ENCODE data around the gene RPL9. TPM values are rescaled to one million over a fixed set of nuclear protein-coding genes. Genes with fewer than 3 reads are reported as not detected.

Gene RPL9
- total and polyA plus RNA-seq, 8 donors, result 964 to 4,990 (median 2,844) TPM

- intact Hi-C loops (cut with DNase I; ENCODE audit: low total_unique reads), result no loop called here
- no peak for TF ChIP-seq POLR2A (IDR thresholded peaks at IDR 0.05)
- TF ChIP-seq POLR2AphosphoS5 (IDR thresholded peaks at IDR 0.05), result no peak
- TF ChIP-seq, protein P1, sequence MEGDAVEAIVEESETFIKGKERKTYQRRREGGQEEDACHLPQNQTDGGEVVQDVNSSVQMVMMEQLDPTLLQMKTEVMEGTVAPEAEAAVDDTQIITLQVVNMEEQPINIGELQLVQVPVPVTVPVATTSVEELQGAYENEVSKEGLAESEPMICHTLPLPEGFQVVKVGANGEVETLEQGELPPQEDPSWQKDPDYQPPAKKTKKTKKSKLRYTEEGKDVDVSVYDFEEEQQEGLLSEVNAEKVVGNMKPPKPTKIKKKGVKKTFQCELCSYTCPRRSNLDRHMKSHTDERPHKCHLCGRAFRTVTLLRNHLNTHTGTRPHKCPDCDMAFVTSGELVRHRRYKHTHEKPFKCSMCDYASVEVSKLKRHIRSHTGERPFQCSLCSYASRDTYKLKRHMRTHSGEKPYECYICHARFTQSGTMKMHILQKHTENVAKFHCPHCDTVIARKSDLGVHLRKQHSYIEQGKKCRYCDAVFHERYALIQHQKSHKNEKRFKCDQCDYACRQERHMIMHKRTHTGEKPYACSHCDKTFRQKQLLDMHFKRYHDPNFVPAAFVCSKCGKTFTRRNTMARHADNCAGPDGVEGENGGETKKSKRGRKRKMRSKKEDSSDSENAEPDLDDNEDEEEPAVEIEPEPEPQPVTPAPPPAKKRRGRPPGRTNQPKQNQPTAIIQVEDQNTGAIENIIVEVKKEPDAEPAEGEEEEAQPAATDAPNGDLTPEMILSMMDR (IDR thresholded peaks at IDR 0.05), result no peak
- no peak for TF ChIP-seq EP300 (IDR thresholded peaks at IDR 0.05)
- no peaks in the 10 kb centered on the region for H3K4me1 ChIP-seq
- H3K9me3 ChIP-seq, result peaks cover 0 to 10% (median 0%) of the 10 kb centered on the region in 4 donors
- H3K27ac ChIP-seq, result no peak overlapping the region
- no peaks in the 10 kb centered on the region for H3K27me3 ChIP-seq
- no peak overlapping the region for H3K4me3 ChIP-seq
- WGBS, 5 donors, result 82 to 91% (median 88%) methylated on average over 6 of the region's 6 CpGs
- no peaks in the 10 kb centered on the region for H3K36me3 ChIP-seq
- no peak for DNase-seq
These were observed 26.0 kb upstream of the RPL9 start for GRCh38 chr4:39484582-39485272.

DNA sequence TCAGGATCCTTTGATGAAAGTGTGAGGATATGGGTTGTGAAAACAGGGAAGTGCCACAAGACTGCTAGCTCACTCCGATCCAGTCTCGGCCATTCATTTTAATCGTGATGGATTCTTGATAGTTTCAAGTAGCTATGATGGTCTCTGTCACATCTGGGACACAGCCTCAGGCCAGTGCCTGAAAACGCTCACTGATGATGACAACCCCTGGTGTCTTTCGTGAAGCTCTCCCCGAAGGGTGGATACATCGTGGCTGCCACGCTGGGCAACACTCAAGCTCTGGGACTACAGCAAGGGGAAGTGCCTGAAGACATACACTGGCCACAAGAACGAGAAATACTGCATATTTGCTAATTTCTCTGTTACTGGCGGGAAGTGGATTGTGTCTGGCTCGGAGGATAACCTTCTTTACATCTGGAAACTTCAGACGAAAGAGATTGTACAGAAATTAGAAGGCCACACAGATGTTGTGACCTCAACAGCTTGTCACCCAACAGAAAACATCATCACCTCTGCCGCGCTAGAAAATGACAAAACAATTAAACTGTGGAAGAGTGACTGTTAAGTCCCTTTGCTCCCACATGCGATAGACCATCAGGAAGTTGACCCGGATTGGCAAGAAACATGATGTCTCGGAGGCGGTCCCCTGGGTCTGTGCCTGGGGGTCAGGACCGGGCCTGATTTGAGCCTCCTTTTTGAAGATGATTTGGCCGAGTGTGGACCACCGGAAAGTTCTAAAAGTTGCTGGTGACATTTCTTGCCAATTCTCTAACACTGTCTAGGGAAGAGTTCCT lies 22.4 kb upstream of the RPL9 start:
- DNase-seq, result no peak
- WGBS, 5 donors, result 80 to 89% (median 86%) methylated on average over 21 of the region's 21 CpGs
- peaks cover 0 to 10% (median 0%) of the 10 kb centered on the region in 4 donors for H3K9me3 ChIP-seq
- TF ChIP-seq POLR2AphosphoS5 (IDR thresholded peaks at IDR 0.05) (no peak), POLR2A (IDR thresholded peaks at IDR 0.05) (no peak), EP300 (IDR thresholded peaks at IDR 0.05) (no peak)
- TF ChIP-seq, protein P1 (IDR thresholded peaks at IDR 0.05), result no peak
- H3K27ac ChIP-seq, result no peak overlapping the region
- intact Hi-C loops (cut with DNase I; ENCODE audit: low total_unique reads), result no loop called here
- H3K4me1 ChIP-seq, result no peaks in the 10 kb centered on the region
- H3K4me3 ChIP-seq, result peak overlapping the region in 1 of 4 donors; percentile 17
- no peaks in the 10 kb centered on the region for H3K27me3 ChIP-seq
- H3K36me3 ChIP-seq, result peaks cover 0 to 23% (median 18%) of the 10 kb centered on the region in 4 donors

DNA sequence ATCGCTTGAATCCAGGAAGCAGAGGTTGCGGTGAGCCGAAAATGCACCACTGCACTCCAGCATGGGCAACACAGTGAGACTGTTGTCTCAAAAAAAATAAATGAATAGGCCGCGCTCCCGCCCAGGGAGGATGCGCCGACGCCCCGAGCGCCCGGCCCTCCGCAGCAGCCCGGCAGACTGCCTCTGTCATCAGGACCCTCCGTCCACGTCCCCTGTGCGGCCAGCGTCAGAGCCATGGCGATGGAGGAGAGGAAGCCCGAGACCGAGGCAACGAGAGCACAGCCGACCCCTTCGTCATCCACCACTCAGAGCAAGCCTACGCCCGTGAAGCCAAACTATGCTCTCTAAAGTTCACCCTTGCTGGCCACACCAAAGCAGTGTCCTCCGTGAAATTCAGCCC lies 21.5 kb upstream of the RPL9 start:
- 95 to 99% (median 98%) methylated on average over 27 of the region's 27 CpGs for WGBS, 5 donors
- Histone ChIP-seq H3K27ac (no peak overlapping the region), H3K9me3 (peaks cover 0 to 10% (median 0%) of the 10 kb centered on the region in 4 donors), H3K36me3 (peaks cover 0 to 31% (median 24%) of the 10 kb centered on the region in 4 donors), H3K4me3 (no peak overlapping the region), H3K27me3 (no peaks in the 10 kb centered on the region), H3K4me1 (no peaks in the 10 kb centered on the region)
- TF ChIP-seq EP300 (IDR thresholded peaks at IDR 0.05) (no peak), POLR2AphosphoS5 (IDR thresholded peaks at IDR 0.05) (no peak), POLR2A (IDR thresholded peaks at IDR 0.05) (no peak)
- TF ChIP-seq, protein P1 (IDR thresholded peaks at IDR 0.05), result no peak
- no peak for DNase-seq
- intact Hi-C loops (cut with DNase I; ENCODE audit: low total_unique reads), result no loop called here

DNA sequence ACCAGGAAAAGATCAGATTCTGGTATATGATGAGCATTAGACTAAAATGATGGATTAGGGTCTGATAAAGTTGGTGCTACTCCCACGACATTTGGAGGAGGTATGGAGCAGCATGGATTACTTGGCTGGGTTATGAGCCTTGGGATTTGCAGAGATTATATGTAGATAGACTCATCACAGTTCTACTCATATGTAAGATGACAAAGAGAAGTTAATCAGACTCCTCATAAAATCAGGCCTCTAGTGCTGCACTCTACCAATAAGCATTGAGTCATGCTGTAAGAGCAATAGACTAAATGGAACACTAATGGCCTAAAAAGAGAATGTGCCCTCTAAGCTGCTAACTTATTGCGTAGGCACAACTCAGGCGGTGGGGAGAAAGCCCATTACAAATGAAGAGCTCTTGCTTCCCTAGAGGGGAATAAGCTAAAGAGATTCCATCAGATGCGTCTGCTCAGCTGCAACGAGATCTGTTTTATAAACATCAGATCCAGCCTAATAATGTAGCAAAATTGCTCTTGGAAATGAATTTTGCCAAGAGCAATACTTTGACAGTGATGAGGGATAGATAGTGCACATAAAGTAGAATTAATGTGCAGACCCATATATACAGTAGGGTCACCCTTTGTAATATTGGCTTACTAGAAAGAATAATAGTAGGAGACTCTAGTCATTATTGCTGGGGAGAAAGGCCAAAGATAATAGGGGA lies 17.6 kb upstream of the RPL9 start:
- Histone ChIP-seq H3K27me3 (no peaks in the 10 kb centered on the region), H3K4me3 (no peak overlapping the region), H3K36me3 (peaks cover 0 to 66% (median 60%) of the 10 kb centered on the region in 4 donors), H3K27ac (no peak overlapping the region), H3K4me1 (no peaks in the 10 kb centered on the region), H3K9me3 (no peaks in the 10 kb centered on the region)
- no peak for DNase-seq
- intact Hi-C loops (cut with DNase I; ENCODE audit: low total_unique reads), result loop anchor here (10.0 kb wide), 1 partner anchor 188 kb away; no protein-coding TSS in a partner anchor
- TF ChIP-seq, protein P1 (IDR thresholded peaks at IDR 0.05), result no peak
- no peak for TF ChIP-seq POLR2A (IDR thresholded peaks at IDR 0.05)
- no peak for TF ChIP-seq POLR2AphosphoS5 (IDR thresholded peaks at IDR 0.05)
- no peak for TF ChIP-seq EP300 (IDR thresholded peaks at IDR 0.05)
- WGBS, 5 donors, result 72 to 93% (median 87%) methylated on average over 5 of the region's 5 CpGs
